Upper lobe of right lung (tissue), 1 donor: ENCODE results near the gene TMEM243. TPM values are rescaled to one million over a fixed set of nuclear protein-coding genes. Genes with fewer than 3 reads are reported as not detected.
"Not testable (repeated sequence)": the region's sequence is repeated elsewhere in the genome, so short reads cannot be mapped to it uniquely, and the experiment has no call there.

Source experiments
- ATAC-seq: fragments of 200-7000 bp; cut with Tn5 transposase; one replicate; pipeline ENCODE4 v1.9.1; 2020; ENCODE audit warnings: mild to moderate bottlenecking, moderate library complexity
- DNase-seq: peaks from one replicate; pipeline ENCODE4 v3.0.0-alpha.2; 2020
- H3K27ac ChIP-seq: fragments of 200-600 bp; one replicate; pipeline ENCODE4 v1.8.0; 2022
- H3K27me3 ChIP-seq: fragments of 200-600 bp; one replicate; pipeline ENCODE4 v1.8.0; 2022; ENCODE audit warnings: mild to moderate bottlenecking
- H3K36me3 ChIP-seq: fragments of 200-600 bp; one replicate; pipeline ENCODE4 v1.8.0; 2022
- H3K4me1 ChIP-seq: fragments of 200-600 bp; one replicate; pipeline ENCODE4 v1.8.0; 2022
- H3K4me3 ChIP-seq: fragments of 200-600 bp; one replicate; pipeline ENCODE4 v1.8.0; 2022; ENCODE audit warnings: mild to moderate bottlenecking
- H3K9me3 ChIP-seq: fragments of 200-600 bp; one replicate; pipeline ENCODE4 v1.8.0; 2022
- CTCF ChIP-seq: fragments of 200-600 bp; IDR thresholded peaks from one replicate; pipeline ENCODE4 v1.8.0; 2022; ENCODE audit warnings: antibody characterized with exemption
- intact Hi-C: fragments of 100-400 bp; cut with DNase I; formaldehyde crosslinking; loops from one replicate; pipeline ENCODE4 v1.11.0; 2022
- long read RNA-seq: library from polyadenylated mRNA; unstranded; transcript quantifications from one replicate; pipeline ENCODE4 v2.0.0, GENCODE V29; 2021
- total RNA-seq: library from RNA; stranded (reverse); fragmentation: NEBNext Ultra II Directional; extraction: Animal tissue kit (Norgen Biotek cat#: 25700); gene quantifications from one replicate; pipeline ENCODE4 v1.2.1, GENCODE V29; 2021
- donor health status: DM: no; HTN: yes; CAD: no; lungs with severe emphysema.

Gene TMEM243, protein sequence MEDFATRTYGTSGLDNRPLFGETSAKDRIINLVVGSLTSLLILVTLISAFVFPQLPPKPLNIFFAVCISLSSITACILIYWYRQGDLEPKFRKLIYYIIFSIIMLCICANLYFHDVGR
- 108 TPM for total RNA-seq
- long read RNA-seq, transcript TMEM243-203 (5 exons, 1,273 nt): major isoform, 69 of 155 reads
- long read RNA-seq, transcript TMEM243-201 (4 exons, 1,063 nt): minor isoform, 61 of 155 reads
- long read RNA-seq, partial matches to known transcripts: 1 of 155 reads
- long read RNA-seq, other reads (novel, unspliced or antisense): 20 of 155 reads

GRCh38 chr7:87219545-87220025 is at the start of gene TMEM243:
TMEM243 (minus strand) TSS chr7:87219732; CDS start chr7:87219503, 229 bp downstream.
- peaks cover 42% of the 10 kb centered on the region for H3K4me1 ChIP-seq
- peak; percentile 34 for TF ChIP-seq CTCF
- peak; percentile 85 for ATAC-seq
- peaks cover 2% of the 10 kb centered on the region for H3K27me3 ChIP-seq
- peak; percentile 95 for DNase-seq
- H3K36me3 ChIP-seq: no peaks in the 10 kb centered on the region
- H3K4me3 ChIP-seq: peak within 1 kb of the TSS; percentile 86
- peak within 1 kb of the TSS; percentile 92 for H3K27ac ChIP-seq
- H3K9me3 ChIP-seq: no peaks in the 10 kb centered on the region
- intact Hi-C loops: no loop called here

GRCh38 chr7:87267239-87267900 is 47.8 kb upstream of the TMEM243 start:
- no peak for TF ChIP-seq CTCF
- H3K27ac ChIP-seq: no peak overlapping the region
- H3K9me3 ChIP-seq: no peaks in the 10 kb centered on the region
- intact Hi-C loops: no loop called here
- H3K27me3 ChIP-seq: peaks cover 4% of the 10 kb centered on the region
- H3K4me3 ChIP-seq: no peak overlapping the region
- H3K4me1 ChIP-seq: no peaks in the 10 kb centered on the region
- no peak for DNase-seq
- ATAC-seq: no peak
- no peaks in the 10 kb centered on the region for H3K36me3 ChIP-seq

- no peak for ATAC-seq
- Histone ChIP-seq H3K4me1 (no peaks in the 10 kb centered on the region), H3K27ac (no peak overlapping the region), H3K9me3 (no peaks in the 10 kb centered on the region), H3K36me3 (no peaks in the 10 kb centered on the region), H3K4me3 (no peak overlapping the region), H3K27me3 (peaks cover 4% of the 10 kb centered on the region)
- DNase-seq: no peak
- no peak for TF ChIP-seq CTCF
- intact Hi-C loops: no loop called here
Observed at GRCh38 chr7:87263537-87263936, 44.0 kb upstream of the TMEM243 start.

DNA sequence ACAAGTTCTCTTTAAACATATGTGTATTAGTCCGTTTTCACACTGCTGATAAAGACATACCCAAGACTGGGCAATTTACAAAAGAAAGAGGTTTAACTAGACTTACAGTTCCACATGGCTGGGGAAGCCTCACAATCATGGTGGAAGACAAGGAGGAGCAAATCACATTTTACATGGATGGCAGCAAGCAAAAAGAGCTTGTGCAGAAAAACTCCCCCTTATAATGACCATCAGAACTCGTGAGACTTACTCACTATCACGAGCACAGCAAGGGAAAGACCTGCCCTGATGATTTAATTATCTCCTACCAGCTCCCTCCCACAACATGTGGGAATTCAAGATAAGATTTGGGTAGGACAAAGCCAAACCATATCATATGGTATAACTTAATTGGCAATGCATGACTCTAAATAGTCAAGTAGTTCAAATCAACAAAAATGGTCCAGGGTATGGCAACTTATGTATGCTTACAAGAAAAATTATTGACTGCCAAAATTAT is 34.1 kb upstream of the TMEM243 start:
- no peak for DNase-seq
- no peak for TF ChIP-seq CTCF
- H3K4me3 ChIP-seq: no peak overlapping the region
- no peaks in the 10 kb centered on the region for H3K9me3 ChIP-seq
- no peak for ATAC-seq
- no peaks in the 10 kb centered on the region for H3K27me3 ChIP-seq
- H3K27ac ChIP-seq: no peak overlapping the region
- H3K4me1 ChIP-seq: no peaks in the 10 kb centered on the region
- no peaks in the 10 kb centered on the region for H3K36me3 ChIP-seq
- intact Hi-C loops: no loop called here

DNA sequence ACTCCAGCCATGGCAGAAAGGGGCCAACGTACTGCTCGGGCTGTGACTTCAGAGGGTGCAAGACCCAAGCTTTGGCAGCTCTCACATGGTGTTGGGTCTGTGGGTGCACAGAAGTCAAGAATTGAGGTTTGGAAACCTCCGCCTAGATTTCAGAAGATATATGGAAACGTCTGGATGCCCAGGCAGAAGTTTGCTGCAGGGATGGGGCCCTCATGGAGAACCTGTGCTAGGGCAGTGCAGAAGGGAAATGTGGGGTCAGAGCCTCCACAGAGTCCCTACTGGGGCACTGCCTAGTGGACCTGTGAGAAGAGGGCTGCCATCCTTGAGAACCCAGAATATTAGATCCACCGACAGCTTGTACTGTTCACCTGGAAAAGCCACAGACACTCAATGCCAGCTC is 26.1 kb upstream of the TMEM243 start:
- not testable (repeated sequence) for ATAC-seq, H3K36me3 ChIP-seq

DNA sequence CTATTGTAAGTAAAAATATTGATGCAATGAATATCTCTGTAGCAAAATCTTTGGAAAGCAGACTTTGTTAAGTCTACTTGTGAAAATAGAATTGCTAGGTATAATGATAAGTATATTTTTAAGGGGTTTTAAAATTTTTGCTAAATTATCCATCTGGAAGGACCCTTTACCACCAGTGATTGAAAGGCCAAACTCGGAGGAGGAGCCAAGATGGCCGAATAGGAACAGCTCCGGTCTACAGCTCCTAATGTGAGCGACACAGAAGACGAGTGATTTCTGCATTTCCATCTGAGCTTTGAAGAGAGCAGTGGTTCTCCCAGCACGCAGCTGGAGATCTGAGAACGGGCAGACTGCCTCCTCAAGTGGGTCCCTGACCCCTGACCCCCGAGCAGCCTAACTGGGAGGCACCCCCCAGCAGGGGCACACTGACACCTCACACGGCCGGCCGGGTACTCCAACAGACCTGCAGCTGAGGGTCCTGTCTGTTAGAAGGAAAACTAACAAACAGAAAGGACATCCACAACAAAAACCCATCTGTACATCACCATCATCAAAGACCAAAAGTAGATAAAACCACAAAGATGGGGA is 19.0 kb upstream of the TMEM243 start:
- not testable (repeated sequence) for H3K27ac ChIP-seq

More for the DNA sequence above, 26.1 kb upstream of the TMEM243 start:
- H3K9me3 ChIP-seq, intact Hi-C loops, H3K27me3 ChIP-seq, H3K4me1 ChIP-seq, H3K27ac ChIP-seq, DNase-seq, H3K4me3 ChIP-seq: not testable (repeated sequence)

More for the DNA sequence above, 19.0 kb upstream of the TMEM243 start:
- H3K4me1 ChIP-seq, ATAC-seq, H3K27me3 ChIP-seq, intact Hi-C loops, DNase-seq, H3K9me3 ChIP-seq, H3K4me3 ChIP-seq, H3K36me3 ChIP-seq: not testable (repeated sequence)
